Effector CD4-positive, alpha-beta T cell (primary cell): ENCODE data around the gene MAP3K8.

ENCODE experiments used
- DNase-seq: peaks from one replicate; pipeline ENCODE4 v3.0.0-alpha.2; 2020
- total RNA-seq: gene quantifications from one replicate; lab custom pipeline; 2026; lab: John Stamatoyannopoulos, UW

MAP3K8 gene
- total RNA-seq: 49.9 reads per million, percentile 68 among the genes with 10 or more reads in this experiment

DNA sequence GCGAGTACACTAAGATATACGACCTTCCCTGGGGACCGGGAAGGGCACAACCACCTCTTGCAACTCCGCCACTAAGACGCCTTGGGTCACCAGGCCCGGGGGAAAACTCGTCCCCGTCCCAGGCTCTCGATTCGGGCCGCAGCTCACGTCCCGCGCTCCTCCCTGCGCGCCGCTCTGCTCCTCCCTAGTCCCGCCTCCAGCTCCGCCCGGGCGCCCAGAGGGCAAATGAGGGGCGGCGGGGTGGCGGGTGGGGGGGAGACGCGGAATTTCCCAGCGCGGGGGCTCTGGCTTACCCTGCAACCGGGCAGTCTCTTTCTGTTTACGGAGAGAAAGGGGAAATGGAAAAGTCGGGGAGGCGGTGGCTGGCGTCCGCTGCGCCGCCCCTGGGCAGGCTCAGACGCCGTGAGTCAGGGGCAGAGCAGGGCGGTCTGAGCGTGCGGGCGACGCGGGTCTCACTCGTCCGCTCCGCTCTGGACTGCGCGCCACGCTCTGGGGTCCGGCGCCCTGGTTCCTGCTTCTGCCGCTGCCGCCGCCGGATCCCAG, at the start of gene MAP3K8:
MAP3K8 (plus strand) TSS at position 455 of the 543 bp plus-strand sequence. CDS start 4,755 bp downstream, outside the sequence.
- peak; percentile 81 for DNase-seq

DNA sequence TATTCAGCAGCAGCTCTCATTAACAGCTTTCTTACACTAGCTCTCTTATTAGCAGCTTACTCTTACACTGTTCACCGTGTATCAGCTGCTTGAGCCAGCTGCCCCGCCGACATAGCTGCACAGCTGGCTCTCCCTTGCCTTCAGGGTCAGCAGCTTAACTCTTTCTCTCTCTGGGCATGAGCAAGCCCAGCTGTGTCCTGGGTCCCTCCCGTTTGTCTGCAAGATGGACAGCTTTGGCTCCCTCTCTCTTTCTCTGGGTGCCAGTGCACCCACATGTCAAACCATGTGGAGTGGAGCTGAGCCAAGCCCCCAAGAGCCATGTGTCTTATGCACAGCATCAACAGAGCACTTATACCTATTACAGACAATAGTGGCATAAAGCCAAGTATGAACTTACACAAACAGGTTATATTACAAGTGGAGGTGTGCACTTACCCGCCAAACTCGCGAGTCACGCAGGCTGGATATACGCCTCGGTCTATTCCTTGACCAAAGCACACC, 49.2 kb upstream of the MAP3K8 start:
- no peak for DNase-seq

GRCh38 chr10:30386801-30387588, 47.0 kb upstream of the MAP3K8 start:
- DNase-seq: no peak

- no peak for DNase-seq
Measured at GRCh38 chr10:30387646-30388243, 46.2 kb upstream of the MAP3K8 start.

DNA sequence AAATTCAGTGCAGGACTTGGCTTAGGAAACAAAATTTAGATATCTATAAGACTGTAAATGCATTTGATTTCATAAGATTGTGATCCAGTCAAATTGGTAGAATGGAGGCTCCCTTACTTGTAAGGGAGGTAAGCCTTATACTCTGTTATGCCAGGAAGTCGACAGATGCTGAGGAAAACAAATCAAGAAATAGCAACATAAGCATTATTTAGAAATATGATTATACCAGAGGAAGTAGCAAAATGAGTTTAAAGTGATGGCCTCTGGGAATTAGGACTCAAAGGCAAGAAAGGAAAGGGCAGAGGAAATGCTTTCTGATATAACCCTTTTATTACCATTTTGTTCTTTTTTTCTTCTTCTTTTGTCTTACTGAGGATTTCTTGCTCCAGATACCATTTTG, 44.4 kb upstream of the MAP3K8 start:
- no peak for DNase-seq

DNA sequence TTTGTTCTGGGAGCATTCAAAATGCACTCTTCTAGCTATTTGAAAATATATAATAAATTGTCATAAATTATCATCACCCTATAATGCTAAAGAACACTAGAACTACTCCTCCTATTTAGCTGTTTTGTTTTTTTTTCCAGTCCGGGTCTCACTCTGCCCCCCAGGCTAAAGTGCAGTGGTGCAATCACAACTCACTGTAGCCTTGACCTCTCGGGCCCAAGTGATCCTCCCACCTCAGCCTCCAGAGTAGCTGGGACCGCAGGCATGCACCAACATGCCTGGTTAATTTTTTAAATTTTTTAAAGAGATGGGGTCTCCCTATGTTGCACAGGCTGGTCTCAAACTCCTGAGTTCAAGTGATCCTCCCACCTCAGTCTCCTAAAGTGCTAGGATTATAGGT, 43.8 kb upstream of the MAP3K8 start:
- no peak for DNase-seq

DNA sequence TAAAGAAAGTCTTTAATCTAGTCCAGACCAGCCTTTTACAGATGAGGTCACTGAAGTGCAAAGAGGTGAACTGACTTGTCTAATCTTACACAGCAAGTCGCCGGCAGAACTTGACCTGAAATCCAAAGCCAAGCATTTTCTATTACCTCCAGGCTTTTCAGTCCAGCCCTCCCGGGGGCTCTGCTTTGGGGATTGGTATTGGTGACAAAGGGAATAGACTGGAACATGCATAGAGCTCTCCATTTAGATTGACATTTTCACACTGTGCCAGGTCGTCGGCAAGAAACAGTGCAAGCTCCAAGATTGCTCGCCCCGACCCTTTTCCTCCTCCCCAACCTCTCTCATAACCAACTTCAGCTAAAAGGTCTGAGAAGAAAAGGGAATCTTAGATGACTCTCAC, 42.7 kb upstream of the MAP3K8 start:
- DNase-seq: no peak

DNA sequence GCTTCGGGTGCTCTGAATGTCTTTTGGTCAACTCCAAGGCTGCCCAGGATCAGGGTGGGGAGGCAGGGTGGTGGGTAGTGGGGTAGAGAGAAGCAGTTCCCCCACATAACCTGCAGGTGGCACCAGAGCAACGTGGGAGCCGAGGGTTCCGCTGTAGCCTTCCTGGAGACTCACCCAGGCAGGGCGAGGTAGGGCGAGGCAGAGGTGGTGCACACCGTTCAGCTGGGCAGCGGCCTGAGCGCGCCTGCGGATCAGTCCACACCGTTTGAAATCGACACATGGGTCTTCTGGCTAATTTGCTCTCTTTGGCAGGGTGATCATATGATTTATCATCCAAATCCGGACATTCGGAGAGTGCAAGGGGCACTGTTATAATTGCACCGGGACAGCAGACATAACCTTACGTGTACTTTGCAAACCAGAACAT, 41.4 kb upstream of the MAP3K8 start:
- DNase-seq: peak; percentile 65

GRCh38 chr10:30396293-30396692, 37.7 kb upstream of the MAP3K8 start:
- DNase-seq: no peak

DNA sequence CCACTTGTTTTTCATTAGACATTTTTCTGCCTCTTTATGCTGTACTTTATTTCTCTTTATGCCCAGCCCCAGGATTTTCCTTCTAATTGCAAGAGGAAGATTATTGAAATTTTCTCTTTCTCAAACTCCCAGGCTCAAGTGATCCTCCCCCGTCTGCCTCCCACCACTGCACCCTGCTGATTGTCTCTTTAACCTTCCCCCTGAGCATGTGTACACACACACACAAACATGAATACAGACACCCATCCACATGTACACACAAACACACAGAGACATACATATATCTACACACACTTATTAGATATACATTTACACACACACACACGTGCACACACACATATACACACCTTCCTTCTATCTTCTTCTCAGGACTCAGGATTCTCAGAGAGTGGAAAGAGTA, 37.3 kb upstream of the MAP3K8 start:
- no peak for DNase-seq

DNA sequence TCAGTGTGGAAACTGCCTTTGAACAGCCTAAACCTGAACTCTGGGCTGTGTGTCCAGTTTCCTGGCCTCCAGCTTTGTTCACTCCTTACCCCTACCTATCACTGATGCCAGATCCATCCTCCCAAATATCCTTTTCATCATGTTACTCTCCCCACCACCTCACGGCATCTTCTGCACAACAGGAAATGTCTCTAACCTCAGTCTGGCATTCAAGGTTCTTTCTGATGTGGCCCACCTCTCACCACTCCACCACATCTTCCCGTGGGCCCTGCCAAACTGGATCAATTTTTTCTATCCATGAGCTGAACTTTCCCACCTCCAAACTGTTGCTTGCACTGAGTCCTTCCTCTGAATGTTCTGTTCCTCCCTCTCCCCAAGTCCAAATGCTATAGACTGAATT, 35.8 kb upstream of the MAP3K8 start:
- no peak for DNase-seq

DNA sequence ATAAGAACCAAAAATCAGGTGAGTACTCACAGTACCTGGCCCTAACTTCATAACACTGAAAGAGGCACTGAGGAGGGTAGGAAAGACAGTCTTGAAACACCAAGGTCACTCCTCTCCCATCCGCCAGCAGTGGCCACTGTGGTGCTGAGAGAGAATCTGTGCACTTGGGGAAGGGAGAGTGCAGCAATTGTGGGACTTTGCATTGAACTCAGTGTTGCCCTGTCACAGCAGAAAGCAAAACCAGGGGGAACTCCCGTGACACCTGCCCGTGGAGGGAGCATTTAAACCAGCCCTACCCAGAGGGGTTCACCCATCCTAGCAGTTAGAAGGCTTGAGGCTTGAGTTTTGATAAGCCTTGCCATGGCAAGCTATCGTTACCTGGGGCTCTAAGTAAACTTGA, 35.2 kb upstream of the MAP3K8 start:
- DNase-seq: no peak

- DNase-seq: no peak
Measured at GRCh38 chr10:30403494-30403893, 30.5 kb upstream of the MAP3K8 start.

DNA sequence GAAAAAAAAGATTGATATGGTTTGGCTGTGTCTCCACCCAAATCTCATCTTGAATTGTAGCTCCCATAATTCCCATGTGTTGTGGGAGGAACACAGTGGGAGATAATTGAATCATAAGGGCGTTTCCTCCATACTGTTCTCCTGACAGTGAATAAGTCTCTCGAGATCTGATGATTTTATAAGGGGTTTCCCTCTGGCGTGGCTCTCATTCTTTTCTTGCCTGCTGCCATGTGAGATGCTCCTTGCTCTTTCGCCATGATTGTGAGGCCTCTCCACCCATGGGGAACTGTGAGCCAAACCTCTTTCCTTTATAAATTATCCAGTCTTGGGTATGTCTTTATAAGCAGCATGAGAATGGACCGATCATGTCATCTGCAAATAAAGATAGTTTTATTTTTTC, 29.4 kb upstream of the MAP3K8 start:
- DNase-seq: no peak

- no peak for DNase-seq
Measured at GRCh38 chr10:30411263-30411662, 22.7 kb upstream of the MAP3K8 start.

- DNase-seq: no peak
Measured at GRCh38 chr10:30412901-30413300, 21.1 kb upstream of the MAP3K8 start.

DNA sequence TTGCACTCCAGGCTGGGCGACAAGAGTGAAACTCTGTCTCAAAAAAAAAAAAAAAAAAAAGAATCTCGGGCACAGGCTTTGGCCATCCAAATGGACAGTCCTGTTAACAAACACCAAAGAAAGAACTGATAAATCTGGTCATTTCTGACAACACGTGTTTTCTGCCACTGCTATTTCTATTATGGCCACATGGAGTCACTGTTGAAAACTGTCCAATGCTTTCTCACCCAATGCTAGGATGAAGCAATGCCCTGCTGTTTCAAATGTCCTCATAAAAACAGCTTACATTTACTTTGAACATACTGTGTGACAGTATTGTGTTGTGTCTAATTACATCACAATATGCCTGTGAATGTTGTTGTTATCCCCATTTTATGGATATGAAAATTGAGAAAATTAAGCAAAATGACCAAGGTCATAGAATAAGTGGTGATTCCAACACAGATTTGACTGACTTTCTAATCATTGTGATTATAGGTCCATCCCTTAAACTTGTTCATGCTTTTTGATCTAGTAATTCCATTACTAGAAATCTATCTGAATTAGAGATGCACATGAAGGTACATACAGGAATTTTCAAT, 19.9 kb upstream of the MAP3K8 start:
- DNase-seq: peak; percentile 12

DNA sequence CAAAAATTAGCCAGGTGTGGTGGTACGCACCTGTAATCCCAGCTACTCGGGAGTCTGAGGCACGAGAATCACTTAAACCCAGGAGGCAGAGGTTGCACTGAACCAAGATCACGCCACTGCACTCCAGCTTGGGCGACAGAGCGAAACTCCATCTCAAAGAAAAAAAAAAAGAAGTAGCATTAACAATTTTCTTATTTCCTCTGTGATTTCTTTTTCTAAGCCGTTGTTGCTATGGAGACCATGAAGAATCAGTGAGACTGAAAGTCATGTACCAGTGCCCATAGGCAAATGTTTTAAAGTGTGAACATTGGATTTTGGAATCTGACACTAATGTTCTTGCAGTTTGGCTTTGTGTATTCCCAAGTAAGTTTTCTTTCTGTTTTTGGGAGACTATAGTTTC, 18.4 kb upstream of the MAP3K8 start:
- DNase-seq: no peak

DNA sequence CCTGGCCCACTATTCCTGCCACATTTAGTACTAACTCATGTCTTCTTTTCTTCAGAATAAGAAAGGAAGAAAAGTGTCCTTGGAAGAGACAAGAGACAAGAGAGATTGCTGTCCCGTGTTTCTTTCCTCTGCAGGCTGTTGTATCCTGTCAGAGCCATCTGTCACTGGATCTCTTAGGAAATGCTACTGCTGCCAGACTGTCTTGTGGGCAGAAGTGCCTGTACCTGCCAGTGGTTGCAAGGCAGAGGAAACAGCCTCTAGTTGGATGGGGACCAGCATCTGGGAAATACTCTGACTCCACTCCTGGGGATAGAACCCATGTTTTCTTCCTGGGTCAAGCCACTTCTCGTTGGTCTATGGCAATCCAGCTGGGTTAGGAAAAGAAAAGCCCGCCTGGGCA, 16.7 kb upstream of the MAP3K8 start:
- no peak for DNase-seq

- DNase-seq: no peak
Measured at GRCh38 chr10:30420266-30420665, 13.7 kb upstream of the MAP3K8 start.

GRCh38 chr10:30420766-30421165, 13.2 kb upstream of the MAP3K8 start:
- DNase-seq: no peak

GRCh38 chr10:30422151-30422695, 11.8 kb upstream of the MAP3K8 start:
- DNase-seq: no peak

- DNase-seq: no peak
Measured at GRCh38 chr10:30422981-30423654, 10.9 kb upstream of the MAP3K8 start.
